Measurements from ENCODE around the gene KLHL17. TPM values are rescaled to one million over a fixed set of nuclear protein-coding genes. Genes with fewer than 3 reads are reported as not detected.

The KLHL17 gene
- total and polyA plus RNA-seq, 10 of the 15 experiments (the other 5 are each of a cell fraction or from before 2014, with no cell fraction given): 0.03 to 30.6 (median 5.3) TPM

GRCh38 chr1:930633-931138, 29.7 kb upstream of the KLHL17 start:
- no peaks in the 10 kb centered on the region for H3K9me3 ChIP-seq (replicated peaks; ENCODE audit: control insufficient read depth, insufficient read depth, low read length)
- in situ Hi-C loops (cut with MboI) (loop anchor here (10.0 kb wide), 1 partner anchor 56 kb away; no protein-coding TSS in a partner anchor), intact Hi-C loops (cut with micrococcal nuclease; ENCODE audit: unreplicated experiment) (no loop called here)
- no peak overlapping the region for H2AFZ ChIP-seq (ENCODE audit: control insufficient read depth, low read depth, low read length)
- ChIA-PET CTCF (no interaction called here), POLR2A (no interaction called here), SMC1A (ENCODE audit: uncharacterized antibody, unreplicated experiment) (no interaction called here), RAD21 (ENCODE audit: unreplicated experiment) (no interaction called here)
- BruUV-seq (replicated peaks): no TSS peak
- 24% methylated on average over 17 of the region's 18 CpGs for WGBS (ENCODE audit: insufficient coverage, insufficient replicate concordance, low lambda C conversion rate, missing lambda C conversion rate)
- DNase-seq (ENCODE audit: low read depth, low spot score): no peak
- no peaks in the 10 kb centered on the region for H3K4me1 ChIP-seq (ENCODE audit: control insufficient read depth, insufficient read depth, low read length)
- no peak for FAIRE-seq
- no peaks in the 10 kb centered on the region for H3K79me2 ChIP-seq (ENCODE audit: control insufficient read depth, insufficient read depth, low read length)
- peaks cover 9 to 10% of the 10 kb centered on the region in 2 experiments for H3K27me3 ChIP-seq (replicated peaks in 1 of 2; ENCODE audit: control insufficient read depth in 2 of 2, insufficient read depth in 2 of 2, low read length in 1 of 2)
- ATAC-seq: no peak
- H3K4me2 ChIP-seq (ENCODE audit: control insufficient read depth, insufficient read depth): no peak overlapping the region
- no peaks in the 10 kb centered on the region for H3K36me3 ChIP-seq (ENCODE audit: control insufficient read depth in 2 of 2, insufficient read depth in 2 of 2, low read length in 1 of 2)
- no peaks in the 10 kb centered on the region for H4K20me1 ChIP-seq (ENCODE audit: control insufficient read depth, insufficient read depth)
- H3K27ac ChIP-seq (ENCODE audit: control insufficient read depth, insufficient read depth): no peak overlapping the region
- no peak overlapping the region for H3K9ac ChIP-seq (ENCODE audit: control insufficient read depth, insufficient read depth, low read length)
- no peak for TF ChIP-seq NR2F1 (conservative IDR thresholded peaks at IDR 0.05)
- no peak for TF ChIP-seq MEF2B (IDR thresholded peaks at IDR 0.05; ENCODE audit: partially characterized antibody, poor library complexity, severe bottlenecking)
- no peak for TF ChIP-seq FOXK2 (IDR thresholded peaks at IDR 0.05)
- no peak for TF ChIP-seq SUZ12 (IDR thresholded peaks at IDR 0.05; ENCODE audit: unreplicated experiment)
- no peak for TF ChIP-seq SREBF1 (IDR thresholded peaks at IDR 0.05; ENCODE audit: low read length)
- TF ChIP-seq TCF7 (IDR thresholded peaks at IDR 0.05; ENCODE audit: borderline replicate concordance): no peak
- no peak for TF ChIP-seq USF1 (IDR thresholded peaks at IDR 0.05; ENCODE audit: borderline replicate concordance, extremely low read length, insufficient read depth, low read depth, low read length)
- no peak for TF ChIP-seq CTCF (IDR thresholded peaks at IDR 0.05 in 2 of 3, conservative IDR thresholded peaks at IDR 0.05 in 1 of 3; ENCODE audit: control insufficient read depth in 2 of 3, extremely low read depth in 1 of 3, insufficient read depth in 1 of 3, low read depth in 3 of 3, low read length in 3 of 3)
- TF ChIP-seq PKNOX1 (IDR thresholded peaks at IDR 0.05): no peak
- TF ChIP-seq POLR2AphosphoS5 (IDR thresholded peaks at IDR 0.05; ENCODE audit: low read length): no peak
- TF ChIP-seq ZNF24 (IDR thresholded peaks at IDR 0.05): no peak
- no peak for TF ChIP-seq SIN3A (IDR thresholded peaks at IDR 0.05; ENCODE audit: low read depth, low read length)
- no peak for TF ChIP-seq ESRRA (IDR thresholded peaks at IDR 0.05; ENCODE audit: low read length)
- no peak for TF ChIP-seq MXI1 (IDR thresholded peaks at IDR 0.05; ENCODE audit: low read depth, low read length)
- no peak for TF ChIP-seq NRF1 (conservative IDR thresholded peaks at IDR 0.05; ENCODE audit: low read depth, low read length)
- TF ChIP-seq PAX8 (IDR thresholded peaks at IDR 0.05): no peak
- no peak for TF ChIP-seq CREB1 (IDR thresholded peaks at IDR 0.05; ENCODE audit: low read depth)
- H3K4me3 ChIP-seq: no peak overlapping the region
